ENCODE data around the gene GANAB.
A peak's percentile ranks its signal among the peaks of the same experiment; 100 is the strongest.

The GANAB gene

GRCh38 chr11:62604460-62605120, 41.8 kb downstream of the GANAB start:
- Mint-ChIP-seq H3K4me3 (no peak overlapping the region), H3K4me1 (ENCODE audit: low read depth) (peaks cover 44% of the 10 kb centered on the region), H3K36me3 (ENCODE audit: low read depth) (peaks cover 46% of the 10 kb centered on the region), H3K27me3 (ENCODE audit: low read depth) (no peaks in the 10 kb centered on the region), H3K27ac (no peak overlapping the region), H3K9me3 (no peaks in the 10 kb centered on the region)

- no peak overlapping the region for H3K27ac Mint-ChIP-seq
- no peaks in the 10 kb centered on the region for H3K27me3 Mint-ChIP-seq (ENCODE audit: low read depth)
- H3K36me3 Mint-ChIP-seq (ENCODE audit: low read depth): peaks cover 51% of the 10 kb centered on the region
- no peaks in the 10 kb centered on the region for H3K9me3 Mint-ChIP-seq
- H3K4me3 Mint-ChIP-seq: peak overlapping the region; percentile 33
- H3K4me1 Mint-ChIP-seq (ENCODE audit: low read depth): peaks cover 44% of the 10 kb centered on the region
These were observed 42.6 kb downstream of the GANAB start for GRCh38 chr11:62603776-62604299.

DNA sequence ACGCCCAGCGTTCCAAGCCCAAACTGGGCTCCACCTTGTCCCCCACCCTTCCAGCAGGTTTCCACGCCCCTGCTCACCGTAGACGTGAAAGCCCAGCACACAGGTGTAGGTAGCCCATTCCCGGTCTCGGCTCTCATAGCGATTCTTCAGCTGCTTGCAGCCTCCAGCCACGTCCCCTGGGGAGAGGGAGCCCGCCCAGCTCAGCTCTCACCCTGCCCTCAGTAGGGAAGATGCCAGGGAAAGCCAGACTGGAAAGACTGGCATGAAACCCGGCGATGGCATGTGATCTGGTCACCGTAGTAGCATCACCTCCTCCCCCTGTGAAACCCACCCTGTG, 43.4 kb downstream of the GANAB start:
- Mint-ChIP-seq H3K4me3 (peak overlapping the region; percentile 33), H3K9me3 (no peaks in the 10 kb centered on the region), H3K27ac (peak overlapping the region; percentile 71), H3K4me1 (ENCODE audit: low read depth) (peaks cover 46% of the 10 kb centered on the region), H3K27me3 (ENCODE audit: low read depth) (no peaks in the 10 kb centered on the region), H3K36me3 (ENCODE audit: low read depth) (peaks cover 55% of the 10 kb centered on the region)

- Mint-ChIP-seq H3K27me3 (ENCODE audit: low read depth) (no peaks in the 10 kb centered on the region), H3K36me3 (ENCODE audit: low read depth) (peaks cover 56% of the 10 kb centered on the region), H3K27ac (peak overlapping the region; percentile 88), H3K9me3 (no peaks in the 10 kb centered on the region), H3K4me1 (ENCODE audit: low read depth) (peaks cover 43% of the 10 kb centered on the region), H3K4me3 (peak overlapping the region; percentile 89)
These were observed 44.0 kb downstream of the GANAB start for GRCh38 chr11:62602141-62603071.

DNA sequence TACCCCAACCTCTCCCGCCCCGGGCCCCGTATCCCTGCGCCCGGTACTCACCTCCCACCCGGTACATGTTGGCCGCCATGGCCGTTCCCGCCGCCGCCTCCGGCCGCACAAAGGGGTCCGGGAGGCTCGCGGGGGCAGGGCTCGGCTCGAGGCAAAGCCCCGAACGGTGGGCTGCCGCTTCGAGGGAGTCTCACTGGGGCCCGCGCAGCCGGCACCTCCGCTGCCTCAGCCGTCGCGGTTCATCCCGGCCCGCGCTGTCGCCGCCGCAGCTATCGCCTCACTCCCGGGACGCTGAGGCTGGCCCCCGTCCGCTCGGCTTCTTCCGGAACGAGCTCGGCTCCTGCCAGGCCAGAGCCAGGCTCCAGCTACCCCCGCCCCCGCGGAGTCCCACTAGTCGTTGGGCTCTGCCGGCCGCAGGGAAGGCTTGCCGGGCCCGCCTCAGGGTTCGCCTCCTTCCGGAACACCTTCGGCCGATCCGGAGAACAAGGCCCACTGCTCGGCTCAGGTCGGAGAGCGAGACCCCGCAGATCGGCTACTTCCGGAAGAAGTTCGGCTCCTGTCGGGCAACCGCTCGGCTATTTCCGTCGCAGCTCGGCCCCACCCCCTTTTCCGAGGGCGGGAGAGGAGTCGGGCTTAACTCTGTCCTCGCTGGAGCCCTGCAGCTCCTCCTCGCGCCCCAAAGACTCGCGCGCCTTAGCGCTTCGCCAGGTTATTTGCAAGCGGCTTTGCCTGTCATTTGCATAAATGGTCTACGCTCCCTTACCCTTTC, 44.9 kb downstream of the GANAB start, which contains the start of gene MTA2:
Gene MTA2, minus strand, starts transcription at position 494 of the 769 bp plus-strand sequence. Its CDS starts 415 bp downstream, at position 79.
- Mint-ChIP-seq H3K27ac (peak within 1 kb of the TSS; percentile 88), H3K9me3 (no peaks in the 10 kb centered on the region), H3K36me3 (ENCODE audit: low read depth) (peaks cover 59% of the 10 kb centered on the region), H3K4me1 (ENCODE audit: low read depth) (peaks cover 44% of the 10 kb centered on the region), H3K27me3 (ENCODE audit: low read depth) (no peaks in the 10 kb centered on the region), H3K4me3 (peak within 1 kb of the TSS; percentile 89)

DNA sequence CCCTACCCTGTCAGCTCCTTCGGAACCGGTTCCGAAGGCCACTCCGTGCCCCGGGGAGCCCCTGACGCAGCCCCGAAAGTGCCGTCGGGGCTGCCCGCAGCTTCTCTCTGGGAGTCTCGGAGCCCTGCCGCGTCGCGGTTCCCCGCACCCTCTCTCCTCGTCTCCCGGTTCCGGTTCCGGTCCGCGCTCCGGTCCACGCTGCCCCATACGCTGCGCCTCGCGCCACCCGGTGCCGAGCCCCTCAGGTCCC, 45.4 kb downstream of the GANAB start:
- H3K4me1 Mint-ChIP-seq (ENCODE audit: low read depth): peaks cover 42% of the 10 kb centered on the region
- H3K36me3 Mint-ChIP-seq (ENCODE audit: low read depth): peaks cover 61% of the 10 kb centered on the region
- H3K27me3 Mint-ChIP-seq (ENCODE audit: low read depth): no peaks in the 10 kb centered on the region
- H3K27ac Mint-ChIP-seq: peak overlapping the region; percentile 88
- peak overlapping the region; percentile 89 for H3K4me3 Mint-ChIP-seq
- H3K9me3 Mint-ChIP-seq: no peaks in the 10 kb centered on the region

GRCh38 chr11:62600367-62601121, 45.9 kb downstream of the GANAB start:
- Mint-ChIP-seq H3K4me1 (ENCODE audit: low read depth) (peaks cover 42% of the 10 kb centered on the region), H3K27me3 (ENCODE audit: low read depth) (no peaks in the 10 kb centered on the region), H3K27ac (peak overlapping the region; percentile 88), H3K4me3 (peak overlapping the region; percentile 89), H3K9me3 (no peaks in the 10 kb centered on the region), H3K36me3 (ENCODE audit: low read depth) (peaks cover 61% of the 10 kb centered on the region)

DNA sequence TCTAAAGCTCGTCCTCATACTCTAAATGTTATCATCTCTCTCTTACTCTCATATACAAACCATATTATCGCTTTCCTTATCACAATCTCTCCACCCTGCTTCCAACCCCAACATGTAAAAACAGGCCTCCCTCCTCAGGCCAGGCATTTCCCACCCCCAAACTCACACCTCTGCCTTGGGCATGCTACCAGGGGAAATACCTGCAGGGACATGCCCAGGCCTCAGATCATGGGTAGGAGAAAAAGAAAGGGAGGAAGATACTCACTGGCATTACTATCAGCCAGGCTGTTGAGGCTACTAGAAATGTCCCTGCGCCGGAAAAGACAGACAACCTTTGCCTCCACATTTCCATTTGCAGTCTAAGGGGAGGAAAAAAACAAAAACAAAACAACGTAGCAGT, 46.5 kb downstream of the GANAB start:
- no peaks in the 10 kb centered on the region for H3K27me3 Mint-ChIP-seq (ENCODE audit: low read depth)
- H3K4me3 Mint-ChIP-seq: peak overlapping the region; percentile 89
- peak overlapping the region; percentile 88 for H3K27ac Mint-ChIP-seq
- peaks cover 41% of the 10 kb centered on the region for H3K4me1 Mint-ChIP-seq (ENCODE audit: low read depth)
- no peaks in the 10 kb centered on the region for H3K9me3 Mint-ChIP-seq
- peaks cover 61% of the 10 kb centered on the region for H3K36me3 Mint-ChIP-seq (ENCODE audit: low read depth)

DNA sequence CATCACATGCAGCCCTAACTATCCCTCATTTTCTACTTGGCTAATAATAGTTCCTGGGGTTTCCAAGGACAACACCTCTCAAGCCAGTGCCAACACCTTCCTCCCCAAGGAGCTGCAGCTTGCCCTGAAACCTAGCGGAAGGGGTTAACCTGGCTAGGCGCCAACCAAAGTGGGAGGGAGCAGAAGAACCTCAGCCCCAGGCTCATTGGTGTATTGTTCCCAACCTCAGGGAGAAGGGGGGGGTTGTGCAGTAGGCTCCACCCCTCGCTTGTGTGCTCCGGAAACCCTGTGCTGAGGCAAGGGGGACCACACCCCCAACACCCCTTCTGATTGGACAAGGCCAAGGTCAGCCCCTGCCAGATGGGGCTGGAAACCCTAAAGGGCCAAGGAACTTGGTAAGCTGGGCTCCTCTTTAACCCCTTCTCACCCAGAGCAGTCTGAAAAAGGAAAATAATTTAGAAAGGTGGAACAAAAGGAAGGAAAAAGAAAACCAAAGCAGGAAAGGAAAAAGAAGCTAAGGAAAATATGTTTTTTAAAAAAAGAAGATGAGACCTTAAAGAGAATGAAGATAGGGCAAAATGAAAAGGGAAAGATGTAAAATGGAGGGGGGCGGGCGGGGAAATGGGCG, 47.2 kb downstream of the GANAB start:
- H3K27ac Mint-ChIP-seq: peak overlapping the region; percentile 89
- no peaks in the 10 kb centered on the region for H3K9me3 Mint-ChIP-seq
- H3K36me3 Mint-ChIP-seq (ENCODE audit: low read depth): peaks cover 66% of the 10 kb centered on the region
- H3K4me3 Mint-ChIP-seq: peak overlapping the region; percentile 89
- H3K4me1 Mint-ChIP-seq (ENCODE audit: low read depth): peaks cover 44% of the 10 kb centered on the region
- no peaks in the 10 kb centered on the region for H3K27me3 Mint-ChIP-seq (ENCODE audit: low read depth)

- Mint-ChIP-seq H3K9me3 (no peaks in the 10 kb centered on the region), H3K27me3 (ENCODE audit: low read depth) (no peaks in the 10 kb centered on the region), H3K36me3 (ENCODE audit: low read depth) (peaks cover 63% of the 10 kb centered on the region), H3K27ac (peak overlapping the region; percentile 8), H3K4me1 (ENCODE audit: low read depth) (peaks cover 52% of the 10 kb centered on the region), H3K4me3 (no peak overlapping the region)
These were observed 51.3 kb downstream of the GANAB start for GRCh38 chr11:62595124-62595523.

- peak overlapping the region; percentile 86 for H3K4me3 Mint-ChIP-seq
- no peaks in the 10 kb centered on the region for H3K9me3 Mint-ChIP-seq
- H3K4me1 Mint-ChIP-seq (ENCODE audit: low read depth): peaks cover 43% of the 10 kb centered on the region
- H3K27ac Mint-ChIP-seq: peak overlapping the region; percentile 96
- H3K27me3 Mint-ChIP-seq (ENCODE audit: low read depth): no peaks in the 10 kb centered on the region
- H3K36me3 Mint-ChIP-seq (ENCODE audit: low read depth): peaks cover 47% of the 10 kb centered on the region
These were observed 52.9 kb downstream of the GANAB start for GRCh38 chr11:62593434-62594044.

- peaks cover 39% of the 10 kb centered on the region for H3K4me1 Mint-ChIP-seq (ENCODE audit: low read depth)
- peak overlapping the region; percentile 98 for H3K27ac Mint-ChIP-seq
- peak overlapping the region; percentile 36 for H3K4me3 Mint-ChIP-seq
- H3K36me3 Mint-ChIP-seq (ENCODE audit: low read depth): peaks cover 43% of the 10 kb centered on the region
- no peaks in the 10 kb centered on the region for H3K27me3 Mint-ChIP-seq (ENCODE audit: low read depth)
- no peaks in the 10 kb centered on the region for H3K9me3 Mint-ChIP-seq
These were observed 53.4 kb downstream of the GANAB start for GRCh38 chr11:62592989-62593421.

- peaks cover 37% of the 10 kb centered on the region for H3K4me1 Mint-ChIP-seq (ENCODE audit: low read depth)
- H3K27me3 Mint-ChIP-seq (ENCODE audit: low read depth): no peaks in the 10 kb centered on the region
- peak overlapping the region; percentile 99 for H3K4me3 Mint-ChIP-seq
- H3K36me3 Mint-ChIP-seq (ENCODE audit: low read depth): peaks cover 40% of the 10 kb centered on the region
- peak overlapping the region; percentile 98 for H3K27ac Mint-ChIP-seq
- no peaks in the 10 kb centered on the region for H3K9me3 Mint-ChIP-seq
These were observed 54.1 kb downstream of the GANAB start for GRCh38 chr11:62592146-62592815.
